Amygdala (tissue), 56 donors: ENCODE results near the gene FEM1A.
"Not testable (repeated sequence)": the region's sequence is repeated elsewhere in the genome, so short reads cannot be mapped to it uniquely, and the experiment has no call there.

ENCODE experiments used
- DNase-seq, 56 donors: peaks; one replicate each; lab custom pipeline; 2025; lab: John Stamatoyannopoulos, UW

Gene FEM1A

DNA sequence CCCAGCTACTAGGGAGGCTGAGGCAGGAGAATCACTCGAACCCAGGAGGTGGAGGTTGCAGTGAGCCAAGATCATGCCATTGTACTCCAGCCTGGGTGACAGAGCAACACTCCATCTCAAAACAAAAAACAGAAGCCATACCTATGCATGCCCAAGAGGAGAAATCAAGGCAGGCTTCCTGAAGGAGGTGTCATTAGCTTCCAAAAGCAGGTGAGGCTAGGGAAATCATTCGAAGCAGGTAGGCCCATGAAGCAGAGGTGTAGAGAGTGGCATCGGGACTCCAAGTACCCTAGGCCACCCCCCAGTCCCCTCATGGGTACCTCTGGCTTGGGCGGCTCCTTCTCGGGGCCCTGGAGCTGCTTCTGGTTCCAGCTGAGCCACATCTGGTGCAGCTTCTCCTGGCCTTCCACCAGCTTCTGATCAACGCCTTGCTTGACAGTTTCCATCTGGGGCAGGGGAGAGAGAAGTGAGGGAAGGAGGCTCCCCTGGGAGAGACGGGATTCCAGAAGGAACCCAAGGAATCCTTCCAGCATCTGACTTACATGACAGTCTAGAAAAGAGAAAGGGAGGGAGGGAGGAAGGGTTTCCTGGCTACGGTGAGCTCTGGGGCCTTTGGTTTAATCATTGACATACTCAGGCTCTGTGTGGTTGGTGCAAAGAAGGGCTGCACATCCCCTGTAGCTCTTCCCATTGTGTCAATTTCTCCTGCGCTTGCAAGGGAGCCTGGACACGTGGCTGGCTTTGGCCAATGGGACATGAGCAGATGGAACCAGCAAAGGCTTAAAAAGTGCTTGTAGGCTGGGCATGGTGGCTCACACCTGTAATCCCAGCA is 53.0 kb downstream of the FEM1A start:
- DNase-seq, result no peak

DNA sequence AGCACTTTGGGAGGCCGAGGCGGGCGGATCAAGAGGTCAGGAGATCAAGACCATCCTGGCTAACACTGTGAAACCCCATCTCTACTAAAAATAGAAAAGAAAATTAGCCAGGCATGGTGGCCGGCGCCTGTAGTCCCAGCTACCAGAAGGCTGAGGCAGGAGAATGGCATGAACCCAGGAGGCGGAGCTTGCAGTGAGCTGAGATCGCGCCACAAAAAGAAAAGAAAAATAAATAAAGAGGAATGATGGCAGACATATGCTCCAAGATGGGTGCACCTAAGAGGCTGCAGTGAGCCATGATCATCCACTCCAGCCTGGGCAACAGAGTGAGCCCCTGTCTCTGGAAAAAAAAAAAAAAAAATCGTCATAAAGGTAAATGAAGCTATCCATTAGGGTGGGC is 54.4 kb downstream of the FEM1A start:
- not testable (repeated sequence) for DNase-seq

DNA sequence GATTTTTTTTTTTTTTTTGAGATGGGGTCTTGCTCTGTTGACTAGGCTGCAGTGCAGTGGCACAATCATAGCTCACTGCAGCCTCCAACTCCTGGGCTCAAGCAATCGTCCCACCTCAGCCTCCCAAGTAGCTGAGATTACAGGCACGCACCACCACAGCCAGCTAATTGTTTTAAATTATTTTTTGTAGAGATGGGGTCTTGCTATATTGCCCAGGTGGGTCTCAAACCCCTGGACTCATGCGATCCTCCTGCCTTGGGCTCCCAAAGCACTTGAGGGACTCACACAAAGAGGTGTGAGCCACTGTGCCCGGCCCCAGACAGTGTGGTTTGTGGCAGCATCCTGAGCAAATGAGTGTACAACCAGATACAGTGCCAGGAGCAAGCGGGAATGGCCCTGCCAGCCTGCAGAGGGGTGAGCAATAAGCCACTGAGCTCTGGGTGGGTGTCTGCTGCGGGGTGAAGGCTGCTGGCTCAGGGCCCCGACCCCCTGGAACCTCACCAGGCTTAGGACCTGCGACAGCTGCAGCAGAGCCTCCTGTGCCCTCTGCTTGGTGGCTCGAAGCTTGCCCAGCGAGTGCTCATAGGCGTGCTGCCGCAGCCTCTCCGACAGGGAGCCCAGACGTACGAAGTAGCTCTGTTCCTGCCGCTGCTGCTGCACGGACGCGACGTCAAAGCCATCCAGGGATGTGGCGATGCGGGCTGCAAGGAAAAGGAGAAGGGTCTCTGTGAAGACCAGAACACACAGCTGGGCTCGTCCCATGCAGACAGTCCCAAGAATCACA is 55.8 kb downstream of the FEM1A start:
- DNase-seq, result no peak

DNA sequence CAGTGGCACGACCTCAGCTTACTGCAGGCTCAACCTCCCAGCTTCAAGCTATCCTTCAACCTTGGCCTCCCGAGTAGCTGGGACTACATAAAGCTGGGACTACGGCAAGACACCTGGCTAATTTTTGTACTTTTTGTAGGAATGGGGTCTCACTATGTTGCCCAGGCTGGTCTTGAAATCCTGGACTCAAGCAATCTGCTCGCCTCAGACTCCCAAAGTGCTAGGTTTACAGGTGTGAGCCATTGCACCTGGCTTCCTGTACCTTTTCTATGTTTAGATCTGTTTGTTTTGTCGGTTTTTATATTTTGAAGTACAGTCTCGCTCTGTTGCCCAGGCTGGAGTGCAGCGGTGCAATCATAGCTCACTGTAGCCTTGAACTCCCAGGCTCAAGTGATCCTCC is 57.5 kb downstream of the FEM1A start:
- DNase-seq, result no peak
